Muscle of leg (tissue), 11 donors: ENCODE results near the gene RNF183. TPM values are rescaled to one million over a fixed set of nuclear protein-coding genes. Genes with fewer than 3 reads are reported as not detected.
A peak's percentile ranks its signal among the peaks of the same experiment; 100 is the strongest.
"Not testable (repeated sequence)": the region's sequence is repeated elsewhere in the genome, so short reads cannot be mapped to it uniquely, and the experiment has no call there.

Experiments used
- DNase-seq: peaks from one replicate; pipeline ENCODE4 v3.0.0; 2013
- H3K27ac ChIP-seq: one replicate; pipeline ENCODE4 v1.5.1; 2013; ENCODE audit warnings: mild to moderate bottlenecking, low read length, control low read depth
- H3K27me3 ChIP-seq: one replicate; pipeline ENCODE4 v1.6.1; 2013; ENCODE audit warnings: low read length; ENCODE audit not compliant: control insufficient read depth, insufficient read depth
- H3K36me3 ChIP-seq: one replicate; pipeline ENCODE4 v1.6.1; 2013; ENCODE audit warnings: low read length; ENCODE audit not compliant: control insufficient read depth, insufficient read depth
- H3K4me1 ChIP-seq: one replicate; pipeline ENCODE4 v1.6.1; 2013; ENCODE audit warnings: low read length; ENCODE audit not compliant: control insufficient read depth, insufficient read depth
- H3K4me3 ChIP-seq: one replicate; pipeline ENCODE4 v1.5.1; 2013; ENCODE audit warnings: low read length, control low read depth
- H3K9me3 ChIP-seq: replicated peaks from 2 replicates; pipeline ENCODE4 v1.6.1; 2013; ENCODE audit warnings: low read depth, low read length; ENCODE audit not compliant: control insufficient read depth
- WGBS: methylation state at CpG from one replicate; pipeline ENCODE4 v1.1.5; 2013; ENCODE audit warnings: missing lambda C conversion rate; ENCODE audit not compliant: insufficient coverage; 5-methylcytosine and 5-hydroxymethylcytosine counted together
- polyA plus RNA-seq, 8 donors: library from polyadenylated mRNA; unstranded; fragments of 120-200 nt; gene quantifications; one replicate each; pipeline versions ENCODE4 v1.2.1 to v1.2.3, GENCODE V29; 2013; ENCODE audit warnings: inconsistent platforms in 1 of 8, low replicate concordance in 1 of 8; ENCODE audit not compliant: insufficient read length in 8 of 8, insufficient read depth in 1 of 8
- total RNA-seq: library from RNA; stranded (reverse); fragments of 120-200 nt; gene quantifications from one replicate; pipeline ENCODE4 v1.2.4, GENCODE V29; 2013

Gene RNF183
- total and polyA plus RNA-seq, 9 donors = 0.04 to 0.35 (median 0.11) TPM; not detected in 4

GRCh38 chr9:113255438-113255837 is 47.7 kb downstream of the RNF183 start:
- no peaks in the 10 kb centered on the region for H3K4me1 ChIP-seq
- H3K27ac ChIP-seq = no peak overlapping the region
- no peak overlapping the region for H3K4me3 ChIP-seq
- DNase-seq = no peak
- H3K9me3 ChIP-seq = peaks cover 3% of the 10 kb centered on the region
- H3K36me3 ChIP-seq = peaks cover 21% of the 10 kb centered on the region
- H3K27me3 ChIP-seq = no peaks in the 10 kb centered on the region
- 97% methylated on average over 4 of the region's 6 CpGs for WGBS

DNA sequence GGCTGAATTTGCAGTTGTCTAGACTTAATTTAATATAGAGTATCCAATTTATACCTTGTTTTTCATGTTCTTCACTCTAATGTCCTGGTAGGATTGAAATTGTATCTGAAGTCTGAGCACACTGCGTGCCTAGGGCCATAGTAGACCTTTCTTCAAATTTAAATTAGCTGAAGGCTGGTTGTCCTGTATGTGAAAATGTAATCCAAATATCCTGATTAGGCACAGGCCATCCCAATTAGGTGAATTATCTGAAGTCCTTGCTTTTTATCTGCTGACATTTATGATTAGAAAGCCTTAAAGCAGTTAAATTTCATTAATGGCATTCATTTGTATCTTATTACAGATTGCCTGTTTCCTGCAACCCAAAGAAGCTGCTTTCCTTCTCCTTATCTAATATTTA is 48.2 kb downstream of the RNF183 start:
- Histone ChIP-seq H3K27ac (no peak overlapping the region), H3K9me3 (peaks cover 3% of the 10 kb centered on the region), H3K36me3 (peaks cover 17% of the 10 kb centered on the region), H3K4me3 (no peak overlapping the region), H3K4me1 (no peaks in the 10 kb centered on the region), H3K27me3 (no peaks in the 10 kb centered on the region)
- no CpG with 5 or more reads among the region's 1 CpG for WGBS
- DNase-seq = no peak

DNA sequence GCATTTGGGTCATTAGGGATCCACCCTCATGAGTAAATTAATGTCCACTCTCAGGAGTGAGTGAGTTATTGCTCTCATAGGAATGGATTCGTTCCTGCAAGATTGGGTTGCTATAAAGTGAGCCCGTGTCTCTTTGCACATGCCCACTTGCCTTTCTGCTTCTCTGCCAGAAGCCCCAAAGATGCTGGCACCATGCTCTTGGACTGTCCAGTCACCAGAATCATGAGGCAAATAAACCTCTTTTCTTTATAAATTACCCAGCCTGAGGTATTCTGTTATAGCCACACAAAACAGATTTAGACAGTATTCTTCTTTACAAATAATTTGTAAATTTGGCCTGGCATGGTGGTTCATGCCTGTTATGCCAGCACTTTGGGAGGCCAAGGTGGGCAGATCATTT is 52.4 kb downstream of the RNF183 start:
- Histone ChIP-seq H3K4me3 (no peak overlapping the region), H3K36me3 (no peaks in the 10 kb centered on the region), H3K4me1 (no peaks in the 10 kb centered on the region), H3K9me3 (peaks cover 3% of the 10 kb centered on the region), H3K27me3 (no peaks in the 10 kb centered on the region), H3K27ac (no peak overlapping the region)
- no peak for DNase-seq
- WGBS = 89% methylated on average over 1 of the region's 2 CpGs

GRCh38 chr9:113249661-113250060 is 53.5 kb downstream of the RNF183 start:
- WGBS = no CpG with 5 or more reads among the region's 2 CpGs
- not testable (repeated sequence) for H3K4me1 ChIP-seq

GRCh38 chr9:113247640-113248039 is 55.5 kb downstream of the RNF183 start:
- H3K4me3 ChIP-seq = no peak overlapping the region
- peaks cover 3% of the 10 kb centered on the region for H3K9me3 ChIP-seq
- no peaks in the 10 kb centered on the region for H3K4me1 ChIP-seq
- peak; percentile 5 for DNase-seq
- H3K27me3 ChIP-seq = no peaks in the 10 kb centered on the region
- H3K36me3 ChIP-seq = no peaks in the 10 kb centered on the region
- no peak overlapping the region for H3K27ac ChIP-seq

More at GRCh38 chr9:113249661-113250060, 53.5 kb downstream of the RNF183 start:
- H3K27me3 ChIP-seq, H3K36me3 ChIP-seq, H3K27ac ChIP-seq, H3K9me3 ChIP-seq, DNase-seq, H3K4me3 ChIP-seq: not testable (repeated sequence)

Other genes with a start within 250 kb of the RNF183 start
- 5.5 TPM for gene ZFP37, start 246.7 kb downstream of the RNF183 start, total RNA-seq
- gene ZFP37, start 246.7 kb downstream of the RNF183 start, polyA plus RNA-seq = 1 to 10 TPM; 2.7 to 6.1 (median 4.4) TPM
- gene SLC31A2, start 152.4 kb downstream of the RNF183 start, total RNA-seq = 4.1 TPM
- gene SLC31A2, start 152.4 kb downstream of the RNF183 start, polyA plus RNA-seq = 1 to 10 TPM; 2.1 to 4.3 (median 2.8) TPM
- gene FKBP15, start 82.1 kb downstream of the RNF183 start, total RNA-seq = 16.8 TPM
- 10 to 100 TPM; 16.9 to 24.2 (median 20.3) TPM for gene FKBP15, start 82.1 kb downstream of the RNF183 start, polyA plus RNA-seq
- gene SLC31A1, start 81.8 kb downstream of the RNF183 start, total RNA-seq = 8.0 TPM
- gene SLC31A1, start 81.8 kb downstream of the RNF183 start, polyA plus RNA-seq = 10 to 100 TPM in 5 of 8 donors, 1 to 10 TPM in 3; 8.0 to 14.2 (median 10.2) TPM
- gene CDC26, start 27.8 kb downstream of the RNF183 start, total RNA-seq = 33.2 TPM
- 10 to 100 TPM; 19.7 to 27.8 (median 24.7) TPM for gene CDC26, start 27.8 kb downstream of the RNF183 start, polyA plus RNA-seq
- 21.5 TPM for gene PRPF4, start 27.7 kb downstream of the RNF183 start, total RNA-seq
- gene PRPF4, start 27.7 kb downstream of the RNF183 start, polyA plus RNA-seq = 10 to 100 TPM; 16.5 to 25.2 (median 19.3) TPM
- gene WDR31, start 36.9 kb upstream of the RNF183 start, total RNA-seq = 1.2 TPM
- 1 to 10 TPM; 1.6 to 3.3 (median 2.5) TPM for gene WDR31, start 36.9 kb upstream of the RNF183 start, polyA plus RNA-seq
- 0.22 TPM for gene BSPRY, start 46.2 kb upstream of the RNF183 start, total RNA-seq
- gene BSPRY, start 46.2 kb upstream of the RNF183 start, polyA plus RNA-seq = under 1 TPM; 0.40 to 0.97 (median 0.56) TPM
- gene HDHD3, start 73.6 kb upstream of the RNF183 start, total RNA-seq = 5.5 TPM
- gene HDHD3, start 73.6 kb upstream of the RNF183 start, polyA plus RNA-seq = 10 to 100 TPM in 1 of 8 donors, 1 to 10 TPM in 7; 4.1 to 11.3 (median 5.8) TPM
- 11.3 TPM for gene ALAD, start 97.9 kb upstream of the RNF183 start, total RNA-seq
- gene ALAD, start 97.9 kb upstream of the RNF183 start, polyA plus RNA-seq = 10 to 100 TPM; 20.0 to 26.3 (median 21.6) TPM
- 39.1 TPM for gene POLE3, start 107.3 kb upstream of the RNF183 start, total RNA-seq
- gene POLE3, start 107.3 kb upstream of the RNF183 start, polyA plus RNA-seq = 10 to 100 TPM; 36.2 to 51.0 (median 48.0) TPM
- gene C9orf43, start 107.4 kb upstream of the RNF183 start, total RNA-seq = 0.22 TPM
- gene C9orf43, start 107.4 kb upstream of the RNF183 start, polyA plus RNA-seq = under 1 TPM; 0.19 to 0.46 (median 0.27) TPM
- gene RGS3, start 160.4 kb upstream of the RNF183 start, total RNA-seq = 52.4 TPM
- 10 to 100 TPM; 38.0 to 63.3 (median 49.0) TPM for gene RGS3, start 160.4 kb upstream of the RNF183 start, polyA plus RNA-seq